IgD-negative memory B cell (primary cell): ENCODE data around the gene FBXW9. TPM values are rescaled to one million over a fixed set of nuclear protein-coding genes. Genes with fewer than 3 reads are reported as not detected.
"Not testable (repeated sequence)": the region's sequence is repeated elsewhere in the genome, so short reads cannot be mapped to it uniquely, and the experiment has no call there.

ENCODE experiments used
- H3K27ac Mint-ChIP-seq, 3 donors: one replicate each; pipeline ENCODE4 v1.8.0; 2020 to 2022; ENCODE audit warnings: mild to moderate bottlenecking in 3 of 3, mixed read lengths in 3 of 3, moderate library complexity in 1 of 3
- H3K27me3 Mint-ChIP-seq: one replicate; pipeline ENCODE4 v1.8.0; 2021; ENCODE audit warnings: mixed read lengths
- H3K36me3 Mint-ChIP-seq: one replicate; pipeline ENCODE4 v1.8.0; 2020; ENCODE audit warnings: mild to moderate bottlenecking, mixed read lengths
- H3K4me1 Mint-ChIP-seq, 3 donors: one replicate each; pipeline ENCODE4 v1.8.0; 2020 to 2022; ENCODE audit warnings: mixed read lengths in 3 of 3, mild to moderate bottlenecking in 1 of 3
- H3K4me3 Mint-ChIP-seq, 4 donors: one replicate each; pipeline ENCODE4 v1.8.0; 2020 to 2022; ENCODE audit warnings: mild to moderate bottlenecking in 4 of 4, mixed read lengths in 4 of 4, moderate library complexity in 3 of 4
- H3K9me3 Mint-ChIP-seq, 3 donors: one replicate each; pipeline ENCODE4 v1.8.0; 2020 to 2021; ENCODE audit warnings: mixed read lengths in 3 of 3, mild to moderate bottlenecking in 1 of 3
- polyA plus RNA-seq: library from polyadenylated mRNA; unstranded; fragments of 300-500 nt; fragmentation: Illumina TruSeq; gene quantifications from one replicate; pipeline ENCODE4 v1.2.3, GENCODE V29; 2021

Gene FBXW9
- polyA plus RNA-seq, result 5.1 TPM

GRCh38 chr19:12696366-12697335 lies at the start of gene FBXW9:
TSS of gene FBXW9 (minus strand) at chr19:12696631. CDS start at chr19:12696581, 50 bp downstream.
- Mint-ChIP-seq H3K27me3 (no peaks in the 10 kb centered on the region), H3K4me3 (peak within 1 kb of the TSS; percentile 90 to 95 (median 92)), H3K9me3 (no peaks in the 10 kb centered on the region)

GRCh38 chr19:12745166-12745897 lies 48.9 kb upstream of the FBXW9 start:
- H3K27ac Mint-ChIP-seq, result no peak overlapping the region
- no peaks in the 10 kb centered on the region for H3K27me3 Mint-ChIP-seq
- peak overlapping the region in 1 of 4 donors; percentile 45 for H3K4me3 Mint-ChIP-seq
- peaks cover 0 to 5% (median 0%) of the 10 kb centered on the region in 3 donors for H3K9me3 Mint-ChIP-seq
- peaks cover 17% of the 10 kb centered on the region for H3K36me3 Mint-ChIP-seq
- peaks cover 4 to 8% (median 5%) of the 10 kb centered on the region in 3 donors for H3K4me1 Mint-ChIP-seq

More at GRCh38 chr19:12696366-12697335, at the start of gene FBXW9:
- Mint-ChIP-seq H3K36me3 (peaks cover 2% of the 10 kb centered on the region), H3K27ac (peak within 1 kb of the TSS; percentile 92 to 97 (median 95)), H3K4me1 (peaks cover 0 to 8% (median 7%) of the 10 kb centered on the region in 3 donors)

GRCh38 chr19:12737835-12738351 lies 41.5 kb upstream of the FBXW9 start:
- Mint-ChIP-seq H3K27me3 (peaks cover 2% of the 10 kb centered on the region), H3K4me3 (peak overlapping the region; percentile 82 to 100 (median 100))

GRCh38 chr19:12736995-12737834 lies 40.8 kb upstream of the FBXW9 start, which contains the start of gene GET3:
TSS of gene GET3 (plus strand) at chr19:12737497. CDS start at chr19:12737506, 9 bp downstream.
- Mint-ChIP-seq H3K9me3 (no peaks in the 10 kb centered on the region), H3K4me3 (peak within 1 kb of the TSS; percentile 82 to 100 (median 100)), H3K4me1 (peaks cover 17 to 32% (median 27%) of the 10 kb centered on the region in 3 donors), H3K36me3 (peaks cover 6% of the 10 kb centered on the region), H3K27me3 (peaks cover 2% of the 10 kb centered on the region), H3K27ac (peak within 1 kb of the TSS; percentile 88 to 99 (median 93))

More at GRCh38 chr19:12737835-12738351, 41.5 kb upstream of the FBXW9 start:
- Mint-ChIP-seq H3K4me1 (peaks cover 16 to 28% (median 23%) of the 10 kb centered on the region in 3 donors), H3K9me3 (no peaks in the 10 kb centered on the region), H3K27ac (peak overlapping the region in 2 of 3 donors; percentile 88 to 93), H3K36me3 (peaks cover 9% of the 10 kb centered on the region)

GRCh38 chr19:12733369-12734214 lies 37.2 kb upstream of the FBXW9 start:
- peak overlapping the region; percentile 83 to 97 (median 96) for H3K4me3 Mint-ChIP-seq
- H3K9me3 Mint-ChIP-seq, result no peaks in the 10 kb centered on the region
- peaks cover 2% of the 10 kb centered on the region for H3K27me3 Mint-ChIP-seq
- H3K36me3 Mint-ChIP-seq, result peaks cover 4% of the 10 kb centered on the region
- peak overlapping the region; percentile 88 to 97 (median 95) for H3K27ac Mint-ChIP-seq
- peaks cover 27 to 45% (median 41%) of the 10 kb centered on the region in 3 donors for H3K4me1 Mint-ChIP-seq

GRCh38 chr19:12731337-12731736 lies 34.9 kb upstream of the FBXW9 start:
- Mint-ChIP-seq H3K9me3 (no peaks in the 10 kb centered on the region), H3K36me3 (peaks cover 6% of the 10 kb centered on the region), H3K4me1 (peaks cover 22 to 36% (median 29%) of the 10 kb centered on the region in 3 donors), H3K27me3 (no peaks in the 10 kb centered on the region), H3K27ac (peak overlapping the region in 1 of 3 donors; percentile 88), H3K4me3 (peak overlapping the region in 1 of 4 donors; percentile 65)

GRCh38 chr19:12730064-12730463 lies 33.6 kb upstream of the FBXW9 start:
- Mint-ChIP-seq H3K4me1 (peaks cover 23 to 35% (median 29%) of the 10 kb centered on the region in 3 donors), H3K27ac (peak overlapping the region; percentile 62 to 89 (median 88)), H3K9me3 (no peaks in the 10 kb centered on the region), H3K4me3 (peak overlapping the region; percentile 71 to 91 (median 85)), H3K36me3 (peaks cover 6% of the 10 kb centered on the region), H3K27me3 (no peaks in the 10 kb centered on the region)

- Mint-ChIP-seq H3K27me3 (no peaks in the 10 kb centered on the region), H3K27ac (peak overlapping the region in 2 of 3 donors; percentile 76 to 77), H3K9me3 (no peaks in the 10 kb centered on the region), H3K4me3 (peak overlapping the region in 1 of 4 donors; percentile 57), H3K4me1 (peaks cover 27 to 39% (median 31%) of the 10 kb centered on the region in 3 donors), H3K36me3 (peaks cover 5% of the 10 kb centered on the region)
Measured at GRCh38 chr19:12727745-12728433, 31.5 kb upstream of the FBXW9 start.

- Mint-ChIP-seq H3K36me3 (peaks cover 5% of the 10 kb centered on the region), H3K9me3 (no peaks in the 10 kb centered on the region), H3K27ac (peak overlapping the region in 2 of 3 donors; percentile 77 to 94), H3K4me1 (peaks cover 26 to 34% (median 31%) of the 10 kb centered on the region in 3 donors), H3K27me3 (no peaks in the 10 kb centered on the region), H3K4me3 (peak overlapping the region in 1 of 4 donors; percentile 85)
Measured at GRCh38 chr19:12726988-12727316, 30.5 kb upstream of the FBXW9 start.

GRCh38 chr19:12725612-12726011 lies 29.2 kb upstream of the FBXW9 start:
- H3K4me3 Mint-ChIP-seq, H3K27ac Mint-ChIP-seq: not testable (repeated sequence)

GRCh38 chr19:12723641-12724426 lies 27.4 kb upstream of the FBXW9 start, which contains the start of gene TNPO2:
TSS of gene TNPO2 (minus strand) at chr19:12723932. CDS start at chr19:12720977, 2,955 bp downstream.
- H3K4me1 Mint-ChIP-seq, result peaks cover 25 to 28% (median 25%) of the 10 kb centered on the region in 3 donors
- H3K4me3 Mint-ChIP-seq, result peak within 1 kb of the TSS; percentile 89 to 99 (median 98)
- no peaks in the 10 kb centered on the region for H3K27me3 Mint-ChIP-seq
- H3K27ac Mint-ChIP-seq, result peak within 1 kb of the TSS; percentile 96 to 99 (median 98)
- H3K36me3 Mint-ChIP-seq, result peaks cover 5% of the 10 kb centered on the region
- H3K9me3 Mint-ChIP-seq, result no peaks in the 10 kb centered on the region

More at GRCh38 chr19:12725612-12726011, 29.2 kb upstream of the FBXW9 start:
- H3K9me3 Mint-ChIP-seq, H3K36me3 Mint-ChIP-seq, H3K27me3 Mint-ChIP-seq: not testable (repeated sequence)
- H3K4me1 Mint-ChIP-seq, result peaks cover 31 to 36% (median 32%) of the 10 kb centered on the region in 3 donors

GRCh38 chr19:12723381-12723640 lies 26.9 kb upstream of the FBXW9 start:
- peak overlapping the region; percentile 96 to 99 (median 98) for H3K27ac Mint-ChIP-seq
- H3K36me3 Mint-ChIP-seq, result peaks cover 5% of the 10 kb centered on the region
- H3K27me3 Mint-ChIP-seq, result no peaks in the 10 kb centered on the region
- no peaks in the 10 kb centered on the region for H3K9me3 Mint-ChIP-seq
- peak overlapping the region; percentile 89 to 99 (median 98) for H3K4me3 Mint-ChIP-seq
- peaks cover 25 to 28% (median 25%) of the 10 kb centered on the region in 3 donors for H3K4me1 Mint-ChIP-seq
